ENCODE results near the gene SYAP1. TPM values are rescaled to one million over a fixed set of nuclear protein-coding genes. Genes with fewer than 3 reads are reported as not detected.
"Not testable (repeated sequence)": the region's sequence is repeated elsewhere in the genome, so short reads cannot be mapped to it uniquely, and the experiment has no call there.

Gene SYAP1
- total and polyA plus RNA-seq, 4 donors = 13.2 to 36.3 (median 20.9) TPM

- WGBS, 2 donors = 76 to 87% methylated on average over 2 of the region's 2 CpGs
- H3K36me3 ChIP-seq (ENCODE audit: control insufficient read depth in 1 of 2, insufficient read depth in 2 of 2, low read length in 1 of 2); H3K27ac ChIP-seq (ENCODE audit: low read depth in 1 of 2, low read length in 2 of 2); ATAC-seq (ENCODE audit: low FRiP score); H3K4me3 ChIP-seq (ENCODE audit: low read length in 2 of 2); H3K9me3 ChIP-seq (ENCODE audit: control insufficient read depth, low read length); H3K4me1 ChIP-seq (ENCODE audit: control insufficient read depth in 1 of 2, insufficient read depth in 2 of 2, low read length in 2 of 2); DNase-seq; H3K27me3 ChIP-seq (ENCODE audit: control insufficient read depth in 1 of 2, insufficient read depth in 2 of 2, low read length in 1 of 2); intact Hi-C loops (cut with DNase I): not testable (repeated sequence)
Observed at GRCh38 chrX:16779815-16780214, 60.4 kb downstream of the SYAP1 start.

GRCh38 chrX:16783452-16783851 is 64.0 kb downstream of the SYAP1 start:
- WGBS, 2 donors = 92 to 96% methylated on average over 17 of the region's 17 CpGs
- Histone ChIP-seq H3K9me3 (ENCODE audit: control insufficient read depth, low read length) (no peaks in the 10 kb centered on the region), H3K27ac (ENCODE audit: low read depth in 1 of 2, low read length in 2 of 2) (no peak overlapping the region), H3K4me1 (ENCODE audit: control insufficient read depth in 1 of 2, insufficient read depth in 2 of 2, low read length in 2 of 2) (no peaks in the 10 kb centered on the region), H3K27me3 (ENCODE audit: control insufficient read depth in 1 of 2, insufficient read depth in 2 of 2, low read length in 1 of 2) (no peaks in the 10 kb centered on the region), H3K4me3 (ENCODE audit: low read length in 2 of 2) (no peak overlapping the region), H3K36me3 (ENCODE audit: control insufficient read depth in 1 of 2, insufficient read depth in 2 of 2, low read length in 1 of 2) (no peaks in the 10 kb centered on the region)
- DNase-seq (no peak), ATAC-seq (ENCODE audit: low FRiP score) (no peak)
- intact Hi-C loops (cut with DNase I) = no loop called here

GRCh38 chrX:16784440-16784839 is 65.0 kb downstream of the SYAP1 start:
- H3K9me3 ChIP-seq (ENCODE audit: control insufficient read depth, low read length); DNase-seq; H3K4me1 ChIP-seq (ENCODE audit: control insufficient read depth in 1 of 2, insufficient read depth in 2 of 2, low read length in 2 of 2); H3K27ac ChIP-seq (ENCODE audit: low read depth in 1 of 2, low read length in 2 of 2); ATAC-seq (ENCODE audit: low FRiP score); H3K27me3 ChIP-seq (ENCODE audit: control insufficient read depth in 1 of 2, insufficient read depth in 2 of 2, low read length in 1 of 2); intact Hi-C loops (cut with DNase I); H3K36me3 ChIP-seq (ENCODE audit: control insufficient read depth in 1 of 2, insufficient read depth in 2 of 2, low read length in 1 of 2); H3K4me3 ChIP-seq (ENCODE audit: low read length in 2 of 2): not testable (repeated sequence)
- WGBS, 2 donors = 67 to 68% methylated on average over 17 to 18 of the region's 18 CpGs

- peak overlapping the region; percentile 23 for H3K4me3 ChIP-seq (ENCODE audit: low read length in 2 of 2)
Observed at GRCh38 chrX:16785247-16786138, 66.1 kb downstream of the SYAP1 start.

GRCh38 chrX:16786139-16786790 is 66.9 kb downstream of the SYAP1 start, which contains the start of gene TXLNG:
TSS of gene TXLNG (plus strand) at chrX:16786466. CDS start at chrX:16786488, 22 bp downstream.
- H3K4me3 ChIP-seq (ENCODE audit: low read length in 2 of 2) = peak within 1 kb of the TSS; percentile 74 to 78
- H3K36me3 ChIP-seq (ENCODE audit: control insufficient read depth in 1 of 2, insufficient read depth in 2 of 2, low read length in 1 of 2) = no peaks in the 10 kb centered on the region
- intact Hi-C loops (cut with DNase I) = loop anchor here in 1 of 2 donors (2.0 kb wide), 2 partner anchors 67 to 85 kb away; partner anchors contain the start of genes RBBP7 and SYAP1
- no peaks in the 10 kb centered on the region for H3K9me3 ChIP-seq (ENCODE audit: control insufficient read depth, low read length)
- ATAC-seq (ENCODE audit: low FRiP score) = peak; percentile 99
- no peaks in the 10 kb centered on the region for H3K4me1 ChIP-seq (ENCODE audit: control insufficient read depth in 1 of 2, insufficient read depth in 2 of 2, low read length in 2 of 2)
- H3K27me3 ChIP-seq (ENCODE audit: control insufficient read depth in 1 of 2, insufficient read depth in 2 of 2, low read length in 1 of 2) = no peaks in the 10 kb centered on the region
- peak within 1 kb of the TSS; percentile 17 to 55 for H3K27ac ChIP-seq (ENCODE audit: low read depth in 1 of 2, low read length in 2 of 2)
- DNase-seq = peak; percentile 99 to 100
- 0% methylated on average over 54 to 59 of the region's 59 CpGs for WGBS, 2 donors

More at GRCh38 chrX:16785247-16786138, 66.1 kb downstream of the SYAP1 start:
- H3K4me1 ChIP-seq (ENCODE audit: control insufficient read depth in 1 of 2, insufficient read depth in 2 of 2, low read length in 2 of 2) = no peaks in the 10 kb centered on the region
- no peaks in the 10 kb centered on the region for H3K9me3 ChIP-seq (ENCODE audit: control insufficient read depth, low read length)
- intact Hi-C loops (cut with DNase I) = loop anchor here in 1 of 2 donors (2.0 kb wide), 2 partner anchors 67 to 85 kb away; partner anchors contain the start of genes RBBP7 and SYAP1
- peak; percentile 58 to 78 for DNase-seq
- no peaks in the 10 kb centered on the region for H3K27me3 ChIP-seq (ENCODE audit: control insufficient read depth in 1 of 2, insufficient read depth in 2 of 2, low read length in 1 of 2)
- 10 to 13% methylated on average over 39 of the region's 39 CpGs for WGBS, 2 donors
- no peaks in the 10 kb centered on the region for H3K36me3 ChIP-seq (ENCODE audit: control insufficient read depth in 1 of 2, insufficient read depth in 2 of 2, low read length in 1 of 2)
- no peak for ATAC-seq (ENCODE audit: low FRiP score)
- H3K27ac ChIP-seq (ENCODE audit: low read depth in 1 of 2, low read length in 2 of 2) = no peak overlapping the region

- Histone ChIP-seq H3K36me3 (ENCODE audit: control insufficient read depth in 1 of 2, insufficient read depth in 2 of 2, low read length in 1 of 2) (no peaks in the 10 kb centered on the region), H3K4me3 (ENCODE audit: low read length in 2 of 2) (peak overlapping the region; percentile 74 to 78), H3K9me3 (ENCODE audit: control insufficient read depth, low read length) (no peaks in the 10 kb centered on the region), H3K27ac (ENCODE audit: low read depth in 1 of 2, low read length in 2 of 2) (peak overlapping the region; percentile 17 to 42), H3K4me1 (ENCODE audit: control insufficient read depth in 1 of 2, insufficient read depth in 2 of 2, low read length in 2 of 2) (no peaks in the 10 kb centered on the region), H3K27me3 (ENCODE audit: control insufficient read depth in 1 of 2, insufficient read depth in 2 of 2, low read length in 1 of 2) (no peaks in the 10 kb centered on the region)
- WGBS, 2 donors = 1 to 4% methylated on average over 57 to 73 of the region's 73 CpGs
- intact Hi-C loops (cut with DNase I) = loop anchor here in 1 of 2 donors (2.0 kb wide), 2 partner anchors 68 to 84 kb away; partner anchors contain the start of genes RBBP7 and SYAP1
- DNase-seq = peak; percentile 53 to 82
- ATAC-seq (ENCODE audit: low FRiP score) = peak; percentile 43
Observed at GRCh38 chrX:16786791-16787735, 67.7 kb downstream of the SYAP1 start.

GRCh38 chrX:16788477-16788876 is 69.1 kb downstream of the SYAP1 start:
- intact Hi-C loops (cut with DNase I) = no loop called here
- H3K36me3 ChIP-seq (ENCODE audit: control insufficient read depth in 1 of 2, insufficient read depth in 2 of 2, low read length in 1 of 2) = peaks cover 0 to 3% of the 10 kb centered on the region in 2 donors
- no peak overlapping the region for H3K27ac ChIP-seq (ENCODE audit: low read depth in 1 of 2, low read length in 2 of 2)
- H3K4me1 ChIP-seq (ENCODE audit: control insufficient read depth in 1 of 2, insufficient read depth in 2 of 2, low read length in 2 of 2) = no peaks in the 10 kb centered on the region
- ATAC-seq (ENCODE audit: low FRiP score) (no peak), DNase-seq (no peak)
- WGBS, 2 donors = 47 to 72% methylated on average over 5 of the region's 5 CpGs
- no peaks in the 10 kb centered on the region for H3K9me3 ChIP-seq (ENCODE audit: control insufficient read depth, low read length)
- H3K4me3 ChIP-seq (ENCODE audit: low read length in 2 of 2) = no peak overlapping the region
- H3K27me3 ChIP-seq (ENCODE audit: control insufficient read depth in 1 of 2, insufficient read depth in 2 of 2, low read length in 1 of 2) = no peaks in the 10 kb centered on the region

- peaks cover 0 to 3% of the 10 kb centered on the region in 2 donors for H3K36me3 ChIP-seq (ENCODE audit: control insufficient read depth in 1 of 2, insufficient read depth in 2 of 2, low read length in 1 of 2)
- 89 to 94% methylated on average over 4 of the region's 4 CpGs for WGBS, 2 donors
- DNase-seq (no peak), ATAC-seq (ENCODE audit: low FRiP score) (no peak)
- no peaks in the 10 kb centered on the region for H3K9me3 ChIP-seq (ENCODE audit: control insufficient read depth, low read length)
- no peaks in the 10 kb centered on the region for H3K27me3 ChIP-seq (ENCODE audit: control insufficient read depth in 1 of 2, insufficient read depth in 2 of 2, low read length in 1 of 2)
- H3K4me1 ChIP-seq (ENCODE audit: control insufficient read depth in 1 of 2, insufficient read depth in 2 of 2, low read length in 2 of 2) = no peaks in the 10 kb centered on the region
- H3K4me3 ChIP-seq (ENCODE audit: low read length in 2 of 2) = no peak overlapping the region
- intact Hi-C loops (cut with DNase I) = no loop called here
- H3K27ac ChIP-seq (ENCODE audit: low read depth in 1 of 2, low read length in 2 of 2) = no peak overlapping the region
Observed at GRCh38 chrX:16796298-16796697, 76.9 kb downstream of the SYAP1 start.
